ENCODE measurements around the gene CADPS.

CADPS gene

GRCh38 chr3:62405135-62405534, 470.1 kb downstream of the CADPS start:
- no peak for DNase-seq

DNA sequence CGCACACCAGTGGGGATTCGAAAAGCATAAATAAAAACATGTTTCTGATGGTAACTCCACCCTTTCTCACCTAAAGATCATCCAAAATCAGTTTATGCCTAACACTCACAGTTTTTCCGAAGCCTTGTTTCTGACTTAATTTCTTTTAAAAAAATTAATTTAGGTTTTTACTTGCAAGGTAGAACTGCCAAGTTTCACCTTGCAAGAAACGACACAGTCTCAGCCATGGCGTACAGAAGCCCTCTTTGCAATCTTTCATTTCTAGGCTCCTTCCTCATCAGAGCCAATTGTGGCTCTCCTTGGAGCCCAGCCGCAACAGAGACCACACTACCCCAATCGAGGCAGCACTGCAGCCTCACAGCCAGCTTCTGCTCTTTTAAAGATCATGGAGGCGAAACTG, 470.9 kb downstream of the CADPS start:
- no peak for DNase-seq

- no peak for DNase-seq
Observed at GRCh38 chr3:62403765-62404164, 471.5 kb downstream of the CADPS start.

- DNase-seq, result no peak
Observed at GRCh38 chr3:62392626-62393292, 482.5 kb downstream of the CADPS start.

- DNase-seq, result no peak
Observed at GRCh38 chr3:62387251-62387650, 488.0 kb downstream of the CADPS start.

DNA sequence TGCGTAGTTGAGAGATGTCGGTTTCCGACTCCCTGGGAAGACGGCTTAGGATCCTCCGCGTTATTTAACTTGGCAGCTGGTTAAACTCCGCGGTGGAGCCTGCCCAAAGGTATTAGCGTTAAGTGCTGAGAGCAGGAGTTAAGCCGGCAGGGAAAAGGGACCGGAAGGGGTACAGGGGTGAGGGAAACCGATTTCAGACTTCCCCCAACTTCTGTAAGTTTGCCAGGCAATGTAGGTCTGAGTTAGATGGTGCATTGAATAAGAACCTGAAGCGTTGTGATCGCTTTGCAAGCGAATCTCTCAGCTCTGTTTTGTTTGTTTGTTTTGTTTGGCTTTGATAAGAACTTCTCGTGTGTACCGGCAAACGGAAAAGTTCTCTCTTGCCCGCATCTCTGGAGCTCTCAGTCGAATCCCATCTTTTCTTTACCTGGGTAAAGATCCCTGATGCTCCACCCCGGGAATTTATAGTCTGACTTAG, 495.9 kb downstream of the CADPS start:
- DNase-seq, result no peak

- no peak for DNase-seq
Observed at GRCh38 chr3:62378921-62379320, 496.3 kb downstream of the CADPS start.

DNA sequence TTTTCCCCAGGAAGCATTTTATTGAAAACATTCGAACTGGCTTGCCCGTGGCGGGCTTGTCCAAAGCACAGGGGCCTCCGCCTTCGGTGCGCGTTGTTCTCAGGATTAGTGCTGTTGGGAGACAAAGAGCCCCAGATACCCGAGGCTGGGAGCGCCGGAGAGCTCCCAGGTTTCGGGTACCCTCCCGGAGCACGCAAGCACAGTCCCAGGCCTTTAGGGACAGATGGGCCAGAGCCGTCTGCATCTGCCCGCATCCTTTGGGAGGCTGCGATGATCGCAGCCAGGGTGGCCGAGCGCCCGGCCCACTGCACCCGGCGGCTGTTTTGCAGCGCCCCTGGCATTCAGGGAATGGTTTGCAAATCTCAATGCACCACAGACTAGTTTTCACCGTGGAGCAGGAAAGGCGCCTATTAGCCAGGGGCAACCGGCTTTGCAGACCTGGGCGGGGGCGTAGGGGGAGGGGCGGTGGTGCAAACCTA, 496.9 kb downstream of the CADPS start:
- no peak for DNase-seq

DNA sequence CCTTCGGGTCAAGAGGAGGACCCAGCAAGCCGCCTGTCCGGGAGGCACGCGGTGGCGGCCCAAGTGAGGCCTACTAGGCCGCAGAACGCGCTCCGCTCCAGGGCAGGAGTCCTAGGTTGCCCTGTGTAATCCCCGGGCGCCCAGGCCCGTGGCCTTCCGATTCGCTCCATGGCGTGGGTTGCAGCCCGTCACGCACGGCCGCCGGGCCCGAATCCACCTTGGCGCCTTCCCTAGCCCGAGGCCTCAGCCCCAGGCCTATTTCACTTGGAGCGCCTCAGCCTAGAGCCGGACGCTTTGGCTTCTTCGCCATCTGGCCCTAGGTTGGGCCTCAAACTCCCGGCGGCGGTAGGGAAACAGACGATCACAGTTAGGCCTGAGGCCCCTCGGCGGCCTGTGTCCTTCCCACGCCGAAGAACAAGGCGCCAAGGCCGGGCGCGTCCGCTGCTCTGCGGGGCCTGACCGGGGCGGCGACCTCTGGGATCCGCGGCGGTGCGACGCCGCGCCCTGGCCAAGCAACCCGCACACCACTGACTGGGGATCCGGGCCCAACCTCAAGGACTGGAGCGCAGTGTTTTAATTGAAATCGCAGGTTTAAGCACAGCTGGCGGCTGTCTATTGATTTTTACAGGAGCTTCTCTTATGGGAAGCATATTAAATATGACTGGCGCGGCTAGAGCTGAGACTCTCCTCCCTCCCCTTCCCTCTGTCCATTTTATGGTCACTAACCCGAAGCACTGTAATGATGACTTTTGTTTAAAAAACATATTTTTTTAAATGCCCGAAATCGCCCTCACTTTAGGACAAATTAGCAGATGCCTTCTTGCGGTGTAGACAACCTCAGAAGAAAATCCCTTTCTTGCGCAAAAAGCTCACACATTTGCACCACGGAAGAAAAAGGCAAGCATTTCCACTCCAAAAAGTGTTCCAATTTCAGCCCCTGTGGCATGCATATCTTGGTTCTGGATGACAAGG, 498.0 kb downstream of the CADPS start:
- DNase-seq, result no peak

- no peak for DNase-seq
Observed at GRCh38 chr3:62376454-62376720, 498.8 kb downstream of the CADPS start.

GRCh38 chr3:62375655-62376453, 499.4 kb downstream of the CADPS start:
- DNase-seq, result no peak

- no peak for DNase-seq
Observed at GRCh38 chr3:62374341-62375218, 500.6 kb downstream of the CADPS start.

DNA sequence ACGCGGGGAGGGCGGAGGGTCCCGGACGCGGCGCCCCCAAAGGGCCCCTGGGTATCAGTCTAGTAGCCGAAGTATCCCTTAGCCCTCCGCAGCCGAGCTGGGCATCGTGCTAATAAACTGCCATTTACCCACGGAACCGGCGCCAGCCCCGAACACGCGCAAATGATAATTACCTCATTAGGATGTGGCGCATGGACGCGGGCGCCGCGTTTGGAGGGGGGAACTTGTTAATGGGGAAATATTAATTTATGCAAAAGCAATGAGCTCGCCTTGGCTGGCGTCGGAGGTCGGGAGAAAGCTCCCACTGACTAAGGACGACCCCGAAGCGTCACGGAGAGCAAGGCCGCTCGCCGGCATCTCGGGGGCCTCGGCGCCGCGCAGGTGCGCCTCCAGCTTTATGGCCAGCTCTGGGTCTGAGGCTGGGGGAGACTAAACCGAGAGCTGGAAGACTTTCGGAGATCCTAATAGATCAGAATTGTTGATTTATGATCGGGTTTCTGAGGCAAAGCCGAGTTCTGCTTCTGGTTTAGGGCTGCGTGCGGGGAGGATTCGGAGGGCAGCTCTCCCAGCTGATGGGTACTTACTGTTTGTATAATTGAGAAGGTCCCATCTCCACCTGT, 501.4 kb downstream of the CADPS start:
- DNase-seq, result no peak

GRCh38 chr3:62373215-62373614, 502.0 kb downstream of the CADPS start, which contains the start of gene FEZF2:
FEZF2 (minus strand) TSS chr3:62373550; CDS start chr3:62372868, 682 bp downstream.
- DNase-seq, result no peak

GRCh38 chr3:62372621-62373041, 502.6 kb downstream of the CADPS start:
- no peak for DNase-seq

DNA sequence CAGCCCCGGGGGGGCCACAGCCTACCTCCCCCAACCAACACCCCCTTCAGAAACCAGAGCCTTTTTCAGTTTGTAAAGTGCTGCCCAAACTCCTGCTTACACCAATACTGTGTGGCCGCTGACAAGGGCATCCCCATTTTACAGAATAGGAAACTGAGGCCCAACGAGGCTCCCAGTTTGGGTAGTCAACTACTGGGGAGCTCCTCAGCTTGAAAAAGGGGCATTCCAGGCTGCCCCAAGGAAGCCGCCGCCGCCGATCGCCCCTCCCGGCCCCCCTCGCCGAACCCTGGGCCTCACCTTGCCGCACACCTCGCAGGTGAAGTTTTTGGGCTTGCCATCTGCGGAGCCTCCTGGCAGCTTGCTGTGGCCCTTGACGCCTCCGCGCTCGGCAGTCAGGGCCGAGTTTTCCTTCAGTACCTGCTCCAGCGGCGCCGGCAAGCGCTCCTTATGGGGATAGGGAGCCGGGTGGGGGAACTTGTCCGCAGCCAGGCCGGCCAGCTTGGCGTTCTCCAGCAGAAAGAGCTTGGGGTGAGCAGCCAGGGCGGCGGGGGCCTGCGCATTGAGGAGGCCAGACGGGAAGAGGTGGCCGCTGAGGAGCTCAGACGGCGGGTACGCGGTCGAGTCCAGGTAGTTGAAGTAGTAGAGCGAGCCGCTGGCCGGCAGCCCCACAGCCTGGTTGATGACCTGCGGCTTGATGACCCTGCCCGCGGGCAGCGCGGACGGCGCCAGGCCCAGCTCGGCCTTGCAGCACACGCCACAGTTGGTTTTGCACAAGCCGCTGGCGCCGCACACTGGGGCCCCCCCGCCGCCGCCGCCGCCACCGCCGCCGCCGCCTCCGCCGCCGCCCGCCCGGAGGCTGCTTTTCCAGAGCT, 503.3 kb downstream of the CADPS start:
- DNase-seq, result no peak

DNA sequence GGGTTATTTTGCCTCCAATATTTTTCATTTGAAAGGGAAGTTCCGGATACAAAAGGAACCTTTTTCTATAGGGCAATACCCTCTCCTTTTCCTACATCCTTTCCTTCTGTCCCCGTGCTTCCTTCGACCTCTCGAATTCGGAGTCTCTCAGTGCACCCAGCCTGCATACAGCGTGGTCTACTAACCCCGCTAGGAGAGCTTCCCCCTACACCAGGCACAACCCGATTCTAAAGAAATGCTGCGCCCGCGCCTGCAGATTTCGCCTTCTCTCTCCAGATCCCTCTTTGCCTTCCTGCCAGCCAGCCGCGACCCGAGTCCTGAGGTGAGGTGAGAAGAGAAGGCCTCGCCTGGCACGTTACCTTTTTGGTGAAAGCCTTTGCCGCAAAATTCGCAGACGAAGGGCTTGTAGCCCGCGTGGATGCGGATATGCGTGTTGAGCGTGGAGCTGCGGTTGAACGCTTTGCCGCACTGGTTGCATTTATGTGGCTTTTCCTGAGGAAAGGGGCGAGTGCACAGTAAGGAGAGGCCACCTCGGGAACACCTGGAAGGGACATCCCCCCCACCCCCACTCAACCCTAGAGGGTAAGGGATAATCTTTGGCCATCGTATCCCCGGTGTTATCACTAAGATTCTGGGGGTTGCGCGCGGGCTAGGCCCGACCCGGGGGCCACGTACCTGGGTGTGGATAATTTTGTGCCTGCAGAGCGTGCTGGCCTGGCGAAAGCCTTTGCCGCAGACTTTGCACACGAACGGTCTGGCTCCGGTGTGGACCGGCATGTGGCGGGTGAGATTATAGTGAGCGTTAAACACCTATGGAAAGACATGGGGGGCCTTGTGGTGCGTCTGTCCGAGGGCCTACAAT, 504.1 kb downstream of the CADPS start:
- DNase-seq, result no peak

GRCh38 chr3:62370112-62370857, 504.9 kb downstream of the CADPS start:
- DNase-seq, result no peak

DNA sequence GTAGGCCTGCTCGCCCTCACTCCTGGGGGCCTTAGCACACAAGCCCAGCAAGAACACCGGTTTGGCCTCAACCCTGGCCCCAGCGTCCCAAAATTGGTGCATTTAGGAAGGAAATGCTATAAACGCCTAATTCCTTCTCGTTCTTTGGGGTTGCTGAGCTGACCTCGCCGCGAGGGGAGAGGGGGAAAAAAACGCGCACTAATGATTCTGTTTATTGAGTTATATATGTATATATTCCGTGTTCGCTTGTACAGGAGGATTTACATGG, 505.8 kb downstream of the CADPS start:
- DNase-seq, result no peak
